Osteoblast (primary cell): ENCODE measurements around the gene GOLPH3. TPM values are rescaled to one million over a fixed set of nuclear protein-coding genes. Genes with fewer than 3 reads are reported as not detected.

Experiments
- DNase-seq: peaks from one replicate; pipeline ENCODE4 v3.0.0; 2011; ENCODE audit warnings: low spot score, mixed read lengths; ENCODE audit not compliant: insufficient read length; ENCODE audit errors: missing footprints
- H2AFZ ChIP-seq: 2 replicates; pipeline ENCODE4 v1.6.0; 2011; ENCODE audit warnings: mild to moderate bottlenecking, low read length
- H3K27ac ChIP-seq: 2 replicates; pipeline ENCODE4 v1.5.1; 2011; ENCODE audit warnings: mild to moderate bottlenecking, low read depth, low read length, moderate library complexity
- H3K27me3 ChIP-seq: 2 replicates; pipeline ENCODE4 v1.6.0; 2012; ENCODE audit warnings: mild to moderate bottlenecking, control low read depth, inconsistent platforms, low read length, moderate library complexity; ENCODE audit not compliant: insufficient read depth
- H3K36me3 ChIP-seq: 2 replicates; pipeline ENCODE4 v1.5.1; 2011; ENCODE audit warnings: mild to moderate bottlenecking, low read length, control low read depth, moderate library complexity; ENCODE audit not compliant: insufficient read depth
- H3K4me1 ChIP-seq: 2 replicates; pipeline ENCODE4 v1.5.1; 2011; ENCODE audit warnings: mild to moderate bottlenecking, low read length, control low read depth, moderate library complexity; ENCODE audit not compliant: insufficient read depth
- H3K4me2 ChIP-seq: 2 replicates; pipeline ENCODE4 v1.6.0; 2011; ENCODE audit warnings: mild to moderate bottlenecking, low read length; ENCODE audit not compliant: insufficient read depth
- H3K4me3 ChIP-seq: fragments of 200-600 bp; sonication (generic); 3 replicates; pipeline ENCODE4 v1.5.1; 2012; ENCODE audit warnings: mild to moderate bottlenecking, low read length, inconsistent platforms; ENCODE audit not compliant: insufficient read depth
- H3K79me2 ChIP-seq: 2 replicates; pipeline ENCODE4 v1.6.0; 2012; ENCODE audit warnings: mild to moderate bottlenecking, low read length, control low read depth, inconsistent platforms; ENCODE audit not compliant: insufficient read depth
- H3K9me3 ChIP-seq: 2 replicates; pipeline ENCODE4 v1.5.1; 2011; ENCODE audit warnings: low read depth, low read length, control low read depth
- H4K20me1 ChIP-seq: 2 replicates; pipeline ENCODE4 v1.6.0; 2012; ENCODE audit warnings: mild to moderate bottlenecking, low read length, control low read depth; ENCODE audit not compliant: insufficient read depth
- total RNA-seq: library from RNA; depleted of rRNA; stranded (reverse); fragments of >200 nt; gene quantifications from 2 replicates; pipeline ENCODE4 v1.2.3, GENCODE V29; 2012
- TF ChIP-seq, protein P1 (sequence below): IDR thresholded peaks from 2 replicates; pipeline ENCODE4 v1.5.1; 2011; ENCODE audit warnings: mild to moderate bottlenecking, low read depth, low read length, moderate library complexity; ENCODE audit errors: extremely low read depth

Gene GOLPH3
- total RNA-seq, 1 donor, result 83.2 TPM

DNA sequence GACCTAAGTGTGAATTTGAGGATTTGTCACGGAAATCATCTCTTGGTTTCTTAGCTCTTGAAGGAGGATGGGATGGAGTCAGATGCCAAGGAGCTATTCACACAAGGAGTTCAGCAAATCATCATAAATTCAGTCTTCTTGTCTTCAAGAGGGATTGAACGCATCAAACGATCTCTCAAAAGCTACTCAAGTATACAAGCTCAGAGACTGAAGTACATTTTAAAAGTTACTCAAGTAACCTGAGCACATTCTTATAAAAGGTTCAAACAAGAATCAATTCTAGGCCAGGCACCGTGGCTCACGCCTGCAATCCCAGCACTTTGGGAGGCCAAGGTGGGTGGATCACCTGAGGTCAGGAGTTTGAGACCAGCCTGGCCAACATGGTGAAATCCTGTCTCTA is 21.1 kb upstream of the GOLPH3 start:
- H3K4me2 ChIP-seq, result no peak overlapping the region
- H3K27ac ChIP-seq, result no peak overlapping the region
- H3K4me3 ChIP-seq, result no peak overlapping the region
- H4K20me1 ChIP-seq, result no peaks in the 10 kb centered on the region
- no peaks in the 10 kb centered on the region for H3K9me3 ChIP-seq
- peaks cover 9% of the 10 kb centered on the region for H3K4me1 ChIP-seq
- DNase-seq, result no peak
- H3K36me3 ChIP-seq, result no peaks in the 10 kb centered on the region
- TF ChIP-seq, protein P1, sequence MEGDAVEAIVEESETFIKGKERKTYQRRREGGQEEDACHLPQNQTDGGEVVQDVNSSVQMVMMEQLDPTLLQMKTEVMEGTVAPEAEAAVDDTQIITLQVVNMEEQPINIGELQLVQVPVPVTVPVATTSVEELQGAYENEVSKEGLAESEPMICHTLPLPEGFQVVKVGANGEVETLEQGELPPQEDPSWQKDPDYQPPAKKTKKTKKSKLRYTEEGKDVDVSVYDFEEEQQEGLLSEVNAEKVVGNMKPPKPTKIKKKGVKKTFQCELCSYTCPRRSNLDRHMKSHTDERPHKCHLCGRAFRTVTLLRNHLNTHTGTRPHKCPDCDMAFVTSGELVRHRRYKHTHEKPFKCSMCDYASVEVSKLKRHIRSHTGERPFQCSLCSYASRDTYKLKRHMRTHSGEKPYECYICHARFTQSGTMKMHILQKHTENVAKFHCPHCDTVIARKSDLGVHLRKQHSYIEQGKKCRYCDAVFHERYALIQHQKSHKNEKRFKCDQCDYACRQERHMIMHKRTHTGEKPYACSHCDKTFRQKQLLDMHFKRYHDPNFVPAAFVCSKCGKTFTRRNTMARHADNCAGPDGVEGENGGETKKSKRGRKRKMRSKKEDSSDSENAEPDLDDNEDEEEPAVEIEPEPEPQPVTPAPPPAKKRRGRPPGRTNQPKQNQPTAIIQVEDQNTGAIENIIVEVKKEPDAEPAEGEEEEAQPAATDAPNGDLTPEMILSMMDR, result no peak
- H3K27me3 ChIP-seq, result no peaks in the 10 kb centered on the region
- H2AFZ ChIP-seq, result no peak overlapping the region
- H3K79me2 ChIP-seq, result no peaks in the 10 kb centered on the region

DNA sequence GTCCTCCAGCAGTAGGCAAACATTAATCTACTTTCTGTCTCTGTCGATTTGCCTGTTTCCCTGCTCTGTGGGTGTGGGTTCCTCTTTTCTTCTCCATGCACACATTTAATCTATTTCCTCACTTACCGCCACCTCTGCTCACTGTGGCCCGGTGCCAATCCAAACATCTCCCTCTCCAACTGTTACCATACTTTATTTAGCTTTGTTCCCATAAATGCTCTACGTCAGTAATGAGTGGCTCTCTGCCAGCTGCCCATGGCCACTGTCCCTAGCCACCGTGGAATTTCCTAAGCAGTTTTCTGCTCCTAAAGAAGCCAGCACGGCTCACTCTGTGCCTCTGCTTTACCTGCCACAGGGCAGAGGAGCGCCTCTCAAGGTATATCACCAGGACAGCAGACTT is 19.5 kb upstream of the GOLPH3 start:
- no peaks in the 10 kb centered on the region for H3K79me2 ChIP-seq
- H4K20me1 ChIP-seq, result no peaks in the 10 kb centered on the region
- DNase-seq, result peak; percentile 37
- peak overlapping the region; percentile 75 for H2AFZ ChIP-seq
- peaks cover 9% of the 10 kb centered on the region for H3K4me1 ChIP-seq
- no peaks in the 10 kb centered on the region for H3K9me3 ChIP-seq
- TF ChIP-seq, protein P1, result no peak
- H3K4me3 ChIP-seq, result peak overlapping the region; percentile 52
- H3K27me3 ChIP-seq, result no peaks in the 10 kb centered on the region
- H3K4me2 ChIP-seq, result peak overlapping the region; percentile 82
- no peak overlapping the region for H3K27ac ChIP-seq
- no peaks in the 10 kb centered on the region for H3K36me3 ChIP-seq

DNA sequence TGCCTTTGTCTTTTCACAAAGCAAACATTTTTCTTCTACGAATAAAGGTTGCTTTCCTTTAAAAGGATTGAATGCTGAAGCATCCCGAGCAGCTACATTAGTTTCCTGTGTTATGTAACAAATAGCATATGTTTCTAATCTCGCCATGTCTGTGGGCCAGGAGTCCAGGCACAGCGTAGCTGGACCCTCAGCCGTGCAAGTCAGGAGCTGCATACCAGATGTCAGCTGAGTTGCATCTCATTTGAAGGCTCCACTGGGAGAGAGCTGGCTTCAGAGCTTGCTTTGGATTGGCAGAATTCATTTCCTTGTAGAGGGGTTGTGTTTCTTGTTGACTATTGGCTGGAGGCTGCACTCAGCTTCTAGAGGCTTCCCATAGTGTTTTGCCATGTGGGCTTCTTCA is 16.0 kb upstream of the GOLPH3 start:
- Histone ChIP-seq H3K27ac (no peak overlapping the region), H3K27me3 (no peaks in the 10 kb centered on the region), H3K4me3 (no peak overlapping the region), H3K36me3 (no peaks in the 10 kb centered on the region), H3K9me3 (no peaks in the 10 kb centered on the region), H3K79me2 (no peaks in the 10 kb centered on the region), H3K4me1 (peaks cover 9% of the 10 kb centered on the region), H4K20me1 (no peaks in the 10 kb centered on the region), H2AFZ (peak overlapping the region; percentile 82), H3K4me2 (no peak overlapping the region)
- TF ChIP-seq, protein P1, result no peak
- no peak for DNase-seq

DNA sequence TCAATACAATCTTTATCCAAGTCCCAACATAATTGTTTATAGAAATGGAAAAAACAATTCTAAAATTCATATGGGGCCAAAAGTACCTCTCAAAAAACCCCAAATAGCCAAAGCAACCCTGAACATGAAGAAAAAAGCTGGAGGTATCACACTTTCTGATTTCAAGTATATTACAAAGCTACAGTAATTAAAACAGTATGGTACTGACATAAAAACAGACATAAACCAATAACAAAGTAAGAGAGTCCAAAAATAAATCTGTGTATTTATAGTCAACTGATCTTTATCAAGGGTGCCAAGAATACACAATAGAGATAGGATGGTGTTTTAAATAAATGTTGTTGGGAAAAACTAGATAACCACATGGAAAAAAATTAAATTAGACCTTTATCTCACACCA is 13.6 kb upstream of the GOLPH3 start:
- Histone ChIP-seq H3K4me2 (no peak overlapping the region), H3K4me3 (no peak overlapping the region), H3K27me3 (no peaks in the 10 kb centered on the region), H3K36me3 (no peaks in the 10 kb centered on the region), H3K9me3 (no peaks in the 10 kb centered on the region), H4K20me1 (no peaks in the 10 kb centered on the region), H3K27ac (no peak overlapping the region), H2AFZ (no peak overlapping the region), H3K4me1 (no peaks in the 10 kb centered on the region), H3K79me2 (no peaks in the 10 kb centered on the region)
- DNase-seq, result no peak
- TF ChIP-seq, protein P1, result no peak
